ENCODE data around the gene ZNF70. TPM values are rescaled to one million over a fixed set of nuclear protein-coding genes. Genes with fewer than 3 reads are reported as not detected.

The ZNF70 gene
- total RNA-seq, 2 donors from 2014 or later = 8.4 to 13.8 TPM

DNA sequence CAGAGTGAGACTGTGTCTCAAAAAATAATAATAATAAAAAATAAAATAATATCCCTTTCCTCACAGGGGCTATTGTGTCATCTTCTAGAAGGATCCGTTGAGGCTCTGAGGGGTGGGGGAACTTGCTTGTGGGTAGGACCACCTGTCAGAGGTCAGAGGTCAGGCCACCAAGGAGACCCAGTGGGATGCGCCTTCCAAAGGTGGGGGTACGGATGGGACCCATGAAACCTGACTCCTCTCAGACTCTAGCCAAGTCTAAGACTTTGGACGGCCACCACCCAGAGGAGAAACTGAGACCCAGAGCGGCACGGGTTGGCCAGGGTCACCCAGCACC, 21.4 kb upstream of the ZNF70 start:
- H3K9me3 ChIP-seq = no peaks in the 10 kb centered on the region
- peaks cover 3 to 40% of the 10 kb centered on the region in 2 donors for H3K4me1 ChIP-seq (ENCODE audit: control insufficient read depth in 1 of 2, low read depth in 2 of 2)
- ATAC-seq (ENCODE audit: insufficient number of reproducible peaks, low FRiP score, low read depth) = no peak
- DNase-seq (ENCODE audit: low spot score) = no peak
- TF ChIP-seq CTCF (IDR thresholded peaks at IDR 0.05) = no peak
- H3K27ac ChIP-seq = no peak overlapping the region
- peak overlapping the region; percentile 80 for H3K4me3 ChIP-seq
- no peaks in the 10 kb centered on the region for H3K36me3 ChIP-seq
- H3K27me3 ChIP-seq (replicated peaks; ENCODE audit: insufficient read depth) = no peaks in the 10 kb centered on the region

- no peak for ATAC-seq (ENCODE audit: insufficient number of reproducible peaks, low FRiP score, low read depth)
- no peak overlapping the region for H3K4me3 ChIP-seq
- no peaks in the 10 kb centered on the region for H3K36me3 ChIP-seq
- peaks cover 3 to 45% of the 10 kb centered on the region in 2 donors for H3K4me1 ChIP-seq (ENCODE audit: control insufficient read depth in 1 of 2, low read depth in 2 of 2)
- no peak for DNase-seq (ENCODE audit: low spot score)
- H3K9me3 ChIP-seq = no peaks in the 10 kb centered on the region
- no peak overlapping the region for H3K27ac ChIP-seq
- TF ChIP-seq CTCF (IDR thresholded peaks at IDR 0.05) = no peak
- H3K27me3 ChIP-seq (replicated peaks; ENCODE audit: insufficient read depth) = no peaks in the 10 kb centered on the region
Measured at GRCh38 chr22:23769321-23769965, 18.5 kb upstream of the ZNF70 start.

DNA sequence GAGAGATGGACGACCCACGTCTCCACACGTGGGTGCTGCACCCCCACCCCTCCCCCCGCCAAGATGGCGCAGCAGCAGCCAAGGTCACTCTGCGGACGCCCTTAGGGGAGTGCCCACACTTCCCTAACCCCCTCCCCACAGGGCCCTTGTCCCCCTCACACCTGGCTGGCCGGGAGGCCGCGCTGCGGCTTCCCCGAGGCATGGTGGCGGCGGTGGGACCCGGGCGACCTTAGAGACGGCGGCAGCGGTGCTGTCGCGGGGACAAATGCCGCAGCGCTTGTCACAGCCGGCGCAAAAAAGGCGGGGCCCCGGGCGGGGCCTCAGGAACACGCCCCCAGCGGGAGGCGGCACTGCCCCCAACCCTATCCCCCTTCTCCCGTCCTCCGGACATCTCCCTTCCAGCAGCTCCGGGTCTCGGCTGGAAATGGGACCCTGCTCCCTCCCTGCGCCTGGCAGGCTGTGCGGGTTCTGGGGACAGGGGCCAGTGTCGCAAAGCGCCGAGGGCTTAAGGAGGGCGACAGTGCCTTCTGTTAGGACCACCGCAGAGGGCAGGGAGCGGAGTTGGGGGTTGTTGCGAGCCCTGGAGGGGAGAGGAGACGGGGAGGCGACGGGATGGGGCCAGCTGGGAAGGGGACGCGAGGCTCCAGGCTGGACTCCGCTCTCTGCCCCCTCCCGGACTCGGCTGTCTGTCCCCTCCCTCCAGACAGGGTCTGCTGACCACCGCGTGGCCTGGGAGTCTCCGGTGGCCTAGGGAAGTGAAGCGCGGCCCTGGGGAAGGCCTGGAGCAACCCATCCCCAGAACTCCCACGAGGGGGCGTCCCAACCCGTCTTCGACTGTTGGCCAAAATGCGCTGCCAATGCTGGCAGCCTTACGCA, 17.0 kb upstream of the ZNF70 start, which contains the start of gene CHCHD10:
Gene CHCHD10, minus strand, starts transcription at position 300 of the 876 bp plus-strand sequence. Its CDS starts 98 bp downstream, at position 202.
- ATAC-seq (ENCODE audit: insufficient number of reproducible peaks, low FRiP score, low read depth) (peak; percentile 65), DNase-seq (ENCODE audit: low spot score) (peak; percentile 31)
- Histone ChIP-seq H3K4me1 (ENCODE audit: control insufficient read depth in 1 of 2, low read depth in 2 of 2) (peaks cover 11 to 47% of the 10 kb centered on the region in 2 donors), H3K4me3 (peak within 1 kb of the TSS; percentile 95), H3K9me3 (no peaks in the 10 kb centered on the region), H3K36me3 (no peaks in the 10 kb centered on the region), H3K27ac (peak within 1 kb of the TSS; percentile 43 to 59), H3K27me3 (replicated peaks; ENCODE audit: insufficient read depth) (no peaks in the 10 kb centered on the region)
- TF ChIP-seq CTCF (IDR thresholded peaks at IDR 0.05) = peak; percentile 80

DNA sequence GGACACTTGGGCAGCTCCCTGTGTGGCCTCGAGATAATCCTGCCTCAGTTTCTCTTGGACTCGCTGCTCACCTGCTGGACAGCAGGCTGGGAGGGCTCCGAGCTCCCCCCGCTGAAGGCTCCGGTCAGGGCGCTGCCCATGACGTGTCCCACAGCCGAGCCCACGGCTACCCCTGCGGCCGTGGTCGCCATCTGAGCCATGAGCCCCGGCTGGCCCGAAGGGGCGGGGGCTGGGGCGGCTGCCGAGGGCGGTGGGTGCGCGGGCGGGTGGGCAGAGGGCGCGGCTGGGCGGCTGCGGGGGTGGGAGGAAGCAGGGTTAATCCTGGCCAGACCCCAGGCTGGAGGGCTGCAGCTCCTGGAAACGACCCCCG, 16.4 kb upstream of the ZNF70 start:
- no peaks in the 10 kb centered on the region for H3K9me3 ChIP-seq
- H3K36me3 ChIP-seq = no peaks in the 10 kb centered on the region
- H3K27me3 ChIP-seq (replicated peaks; ENCODE audit: insufficient read depth) = no peaks in the 10 kb centered on the region
- TF ChIP-seq CTCF (IDR thresholded peaks at IDR 0.05) = no peak
- DNase-seq (ENCODE audit: low spot score) (no peak), ATAC-seq (ENCODE audit: insufficient number of reproducible peaks, low FRiP score, low read depth) (no peak)
- peak overlapping the region; percentile 95 for H3K4me3 ChIP-seq
- peak overlapping the region in 1 of 2 donors; percentile 59 for H3K27ac ChIP-seq
- H3K4me1 ChIP-seq (ENCODE audit: control insufficient read depth in 1 of 2, low read depth in 2 of 2) = peaks cover 9 to 48% of the 10 kb centered on the region in 2 donors
